Left cardiac atrium (tissue), 4 donors: ENCODE measurements around the gene RMC1. TPM values are rescaled to one million over a fixed set of nuclear protein-coding genes. Genes with fewer than 3 reads are reported as not detected.
"Not testable (repeated sequence)": the region's sequence is repeated elsewhere in the genome, so short reads cannot be mapped to it uniquely, and the experiment has no call there.

Experiments used
- ATAC-seq, 2 donors: fragments of 200-7000 bp; cut with Tn5 transposase; one replicate each; pipeline ENCODE4 v1.9.1; 2020; ENCODE audit warnings: mild to moderate bottlenecking in 2 of 2, moderate library complexity in 2 of 2
- DNase-seq: peaks from one replicate; pipeline ENCODE4 v3.0.0-alpha.2; 2020
- intact Hi-C, 2 donors: fragments of 100-400 bp; cut with DNase I; formaldehyde crosslinking; loops; one replicate each; pipeline versions ENCODE4 v1.14.1 to v1.15.1; 2022 to 2023
- long read RNA-seq: library from polyadenylated mRNA; unstranded; transcript quantifications from one replicate; pipeline ENCODE4 v2.0.0, GENCODE V29; 2021
- total RNA-seq, 2 donors: library from RNA; stranded (reverse); fragmentation: NEBNext Ultra II Directional; extraction: Animal tissue kit (Norgen Biotek cat#: 25700); gene quantifications; one replicate each; pipeline ENCODE4 v1.2.1, GENCODE V29; 2021
- donor health status: DM: no; HTN: yes; CAD: no.
- donor health status: DM: no; HTN: yes; CAD: no; lungs with severe emphysema.
- donor health status: DM: yes; HTN: yes; CAD: no.
- donor health status: Dilated cardiomyopathy.

The RMC1 gene
- 10 to 100 TPM; 12.8 to 18.6 TPM for total RNA-seq
- long read RNA-seq, transcript RMC1-201 (20 exons, 2,162 nt), result major isoform, 13 of 22 reads
- long read RNA-seq, partial matches to known transcripts, result 3 of 22 reads
- long read RNA-seq, other reads (novel, unspliced or antisense), result 5 of 22 reads

DNA sequence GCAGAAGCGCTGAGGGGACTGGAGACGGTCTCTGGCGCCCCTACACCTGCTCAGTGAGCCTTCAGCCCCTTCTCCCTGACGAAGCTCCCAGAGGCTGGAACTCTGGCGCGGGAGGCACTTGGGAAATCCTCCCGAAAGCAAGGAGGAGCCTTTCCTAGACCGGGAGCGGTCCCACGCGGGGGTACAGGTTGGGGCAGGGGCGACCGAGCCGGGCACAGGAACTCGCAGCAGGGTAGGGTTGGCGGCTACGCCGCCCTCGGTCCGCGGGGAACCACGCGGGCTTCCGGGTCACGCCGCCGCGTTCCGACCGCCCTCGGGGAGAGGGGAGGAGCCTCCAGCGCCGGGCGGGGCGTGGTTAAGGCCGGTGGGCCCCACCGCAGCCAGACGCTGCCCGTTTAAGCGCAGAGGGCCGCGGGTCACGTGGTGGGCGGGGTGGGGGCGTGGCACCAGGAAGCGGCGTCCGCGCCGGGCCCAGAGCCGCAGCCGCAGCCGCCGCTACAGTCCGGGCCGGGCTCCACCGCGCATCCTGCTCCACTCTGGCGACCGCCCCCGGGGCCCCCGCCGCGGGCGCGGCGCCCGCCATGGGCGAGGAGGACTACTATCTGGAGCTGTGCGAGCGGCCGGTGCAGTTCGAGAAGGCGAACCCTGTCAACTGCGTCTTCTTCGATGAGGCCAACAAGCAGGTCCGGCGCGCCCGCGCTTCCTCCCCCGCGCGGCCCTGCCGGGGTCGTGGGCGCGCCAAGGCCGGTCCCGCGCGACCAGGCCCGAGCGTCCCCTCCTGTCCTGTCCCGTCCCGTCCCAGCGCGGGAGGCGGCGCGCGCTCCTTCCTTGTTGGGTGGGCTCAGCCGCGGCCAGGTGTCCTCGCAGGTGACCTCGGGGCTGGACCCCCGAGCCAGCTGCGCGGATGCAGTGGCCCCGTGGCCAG is at the start of gene RMC1:
Gene RMC1, plus strand, starts transcription at position 474 of the 925 bp plus-strand sequence. Its CDS starts 108 bp downstream, at position 582.
- ATAC-seq, result peak; percentile 98
- DNase-seq, result peak; percentile 98
- intact Hi-C loops, result loop anchor here in 1 of 2 donors (5.0 kb wide), 1 partner anchor 84 kb away; the partner anchor contains the start of gene NPC1

GRCh38 chr18:23453680-23454058 is 49.6 kb upstream of the RMC1 start:
- intact Hi-C loops, result no loop called here
- DNase-seq (no peak), ATAC-seq (peak; percentile 12 to 69)

DNA sequence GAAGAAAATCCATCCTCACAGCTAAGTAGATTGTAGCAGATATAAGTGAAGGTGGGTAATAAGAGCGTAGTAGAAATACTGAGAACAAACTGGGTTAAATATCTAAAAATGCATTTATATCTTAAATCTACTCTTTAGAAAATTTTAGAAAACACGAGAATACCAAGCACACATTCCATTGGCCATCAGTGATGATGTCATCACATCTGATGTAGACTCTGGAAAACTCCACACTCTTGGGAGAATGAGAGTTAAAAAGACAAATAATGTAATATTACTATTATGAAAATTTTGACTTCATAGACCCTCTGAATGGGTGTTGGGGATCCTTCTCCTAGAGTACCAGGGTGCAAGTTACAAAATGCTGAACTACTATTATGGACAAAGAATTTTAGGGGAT is 46.5 kb upstream of the RMC1 start:
- intact Hi-C loops, result loop anchor here in 1 of 2 donors (5.0 kb wide), 1 partner anchor 40 kb away; no protein-coding TSS in a partner anchor
- ATAC-seq, result no peak
- no peak for DNase-seq

- intact Hi-C loops, result loop anchor here in 1 of 2 donors (5.0 kb wide), 1 partner anchor 38 kb away; no protein-coding TSS in a partner anchor
- DNase-seq, result no peak
- ATAC-seq, result no peak
These were observed 44.3 kb upstream of the RMC1 start for GRCh38 chr18:23458830-23459529.

GRCh38 chr18:23459530-23459921 is 43.8 kb upstream of the RMC1 start:
- ATAC-seq, result no peak

DNA sequence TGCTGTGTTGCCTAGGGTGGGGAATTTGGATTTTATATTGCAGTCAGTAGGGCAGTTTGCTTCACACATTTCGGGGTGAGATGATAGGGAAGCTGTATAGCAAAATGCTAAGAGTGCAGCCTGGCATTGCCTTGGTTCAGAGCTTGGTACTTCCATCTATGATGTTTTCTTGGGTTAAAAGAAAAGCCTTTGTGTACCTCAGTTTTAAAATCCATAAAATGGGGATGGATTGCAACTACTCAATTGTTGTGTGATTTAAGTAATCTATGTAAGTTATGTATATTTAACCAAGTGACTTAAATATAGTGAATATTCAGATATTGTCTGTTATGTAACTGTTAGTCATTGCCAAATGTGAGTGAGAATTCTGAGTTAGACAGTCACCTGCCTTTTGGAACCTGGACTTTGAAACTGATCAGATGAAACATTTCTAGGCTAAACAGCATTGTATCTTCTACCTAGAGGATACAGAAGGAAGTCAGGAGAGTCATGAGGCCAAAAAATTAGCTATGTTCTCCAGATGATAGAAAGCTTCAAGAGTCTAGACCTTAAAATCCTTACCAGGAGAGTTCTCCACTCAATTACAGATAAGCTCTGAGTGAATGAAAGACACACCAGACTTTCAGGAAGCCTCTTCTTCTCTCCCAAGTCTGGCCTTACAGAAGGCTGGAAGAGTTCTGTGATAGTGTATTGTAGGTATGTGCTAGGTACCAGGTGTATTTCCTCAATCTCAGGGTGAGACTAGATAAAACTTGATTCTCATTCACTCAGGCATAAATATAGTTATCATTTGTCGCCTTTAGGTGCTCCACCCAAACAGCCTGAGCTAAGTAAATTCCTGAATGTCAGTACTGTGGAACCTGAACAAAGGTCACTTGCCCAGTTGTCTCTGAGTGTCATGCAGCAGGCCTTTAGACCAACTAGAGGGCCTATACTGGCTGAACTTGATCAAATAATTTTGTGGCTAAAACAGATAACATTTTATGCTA is 42.7 kb upstream of the RMC1 start:
- intact Hi-C loops, result loop anchor here in 1 of 2 donors (10.0 kb wide), 1 partner anchor 94 kb away; no protein-coding TSS in a partner anchor
- DNase-seq, result no peak
- peak in 1 of 2 donors; percentile 24 for ATAC-seq

More at GRCh38 chr18:23459530-23459921, 43.8 kb upstream of the RMC1 start:
- no peak for DNase-seq
- intact Hi-C loops, result loop anchor here in 1 of 2 donors (5.0 kb wide), 1 partner anchor 38 kb away; no protein-coding TSS in a partner anchor

GRCh38 chr18:23462876-23463275 is 40.4 kb upstream of the RMC1 start:
- DNase-seq, result no peak
- ATAC-seq, result no peak
- intact Hi-C loops, result loop anchor here in 1 of 2 donors (10.0 kb wide), 1 partner anchor 92 kb away; no protein-coding TSS in a partner anchor

DNA sequence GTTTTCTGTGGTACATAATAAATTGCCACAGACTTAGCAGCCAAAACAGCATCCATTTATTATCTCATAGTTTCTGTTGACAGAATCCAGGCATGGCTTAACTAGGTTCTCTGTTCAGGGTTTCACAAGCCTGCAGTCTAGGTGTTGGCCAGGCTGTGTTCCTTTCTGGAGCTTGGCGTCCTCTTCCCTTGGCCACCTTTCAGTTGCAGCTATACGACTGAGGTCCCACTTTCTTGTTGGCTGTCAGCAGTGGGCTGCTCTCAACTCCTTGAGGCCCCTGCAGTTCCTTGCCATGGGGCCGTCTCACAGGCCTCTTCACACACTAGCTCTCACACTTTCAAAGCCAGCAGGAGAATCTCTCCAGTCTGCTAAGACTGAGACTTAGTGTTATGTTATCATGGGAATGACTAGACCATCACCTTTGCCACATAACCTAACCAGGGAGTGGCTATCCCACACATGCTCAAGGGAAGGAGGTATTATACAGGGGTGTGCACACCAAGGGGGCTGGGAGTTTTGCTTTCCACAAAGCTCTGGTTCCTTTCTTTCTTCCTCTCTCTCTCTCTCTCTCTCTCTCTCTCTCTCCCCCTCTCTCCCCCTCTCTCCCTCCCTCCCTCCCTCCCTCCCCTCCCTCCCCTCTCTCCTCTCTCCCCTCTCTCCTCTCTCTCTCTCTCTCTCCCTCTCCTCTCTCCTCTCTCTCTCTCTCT is 34.4 kb upstream of the RMC1 start:
- DNase-seq (no peak), ATAC-seq (no peak)
- intact Hi-C loops, result loop anchor here in 1 of 2 donors (10.0 kb wide), 1 partner anchor 86 kb away; no protein-coding TSS in a partner anchor

- intact Hi-C loops, result no loop called here
- no peak for ATAC-seq
- DNase-seq, result no peak
These were observed 32.5 kb upstream of the RMC1 start for GRCh38 chr18:23470620-23471387.

DNA sequence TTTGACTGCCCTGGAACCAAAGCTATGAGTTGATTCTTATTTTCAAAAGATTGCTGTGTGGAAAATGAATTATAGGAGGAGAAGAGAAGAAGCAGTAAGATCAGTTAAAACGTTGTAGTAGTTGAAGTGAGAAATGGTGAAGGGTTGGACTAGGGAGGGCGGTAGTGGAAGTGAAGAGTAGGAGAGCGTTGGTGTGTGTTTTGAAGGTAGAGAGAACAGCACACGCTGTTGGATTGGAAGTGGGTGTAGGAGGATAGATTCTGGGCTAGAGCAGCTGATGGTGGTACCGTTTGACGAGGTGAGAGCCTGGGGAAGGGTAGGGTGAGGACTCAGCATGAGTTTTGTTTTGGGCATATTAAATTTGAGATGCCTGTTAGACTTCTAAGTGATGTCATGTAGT is 31.8 kb upstream of the RMC1 start:
- DNase-seq (no peak), ATAC-seq (no peak)
- intact Hi-C loops, result no loop called here

- ATAC-seq (no peak), DNase-seq (no peak)
- intact Hi-C loops, result no loop called here
These were observed 23.3 kb upstream of the RMC1 start for GRCh38 chr18:23479829-23480505.

DNA sequence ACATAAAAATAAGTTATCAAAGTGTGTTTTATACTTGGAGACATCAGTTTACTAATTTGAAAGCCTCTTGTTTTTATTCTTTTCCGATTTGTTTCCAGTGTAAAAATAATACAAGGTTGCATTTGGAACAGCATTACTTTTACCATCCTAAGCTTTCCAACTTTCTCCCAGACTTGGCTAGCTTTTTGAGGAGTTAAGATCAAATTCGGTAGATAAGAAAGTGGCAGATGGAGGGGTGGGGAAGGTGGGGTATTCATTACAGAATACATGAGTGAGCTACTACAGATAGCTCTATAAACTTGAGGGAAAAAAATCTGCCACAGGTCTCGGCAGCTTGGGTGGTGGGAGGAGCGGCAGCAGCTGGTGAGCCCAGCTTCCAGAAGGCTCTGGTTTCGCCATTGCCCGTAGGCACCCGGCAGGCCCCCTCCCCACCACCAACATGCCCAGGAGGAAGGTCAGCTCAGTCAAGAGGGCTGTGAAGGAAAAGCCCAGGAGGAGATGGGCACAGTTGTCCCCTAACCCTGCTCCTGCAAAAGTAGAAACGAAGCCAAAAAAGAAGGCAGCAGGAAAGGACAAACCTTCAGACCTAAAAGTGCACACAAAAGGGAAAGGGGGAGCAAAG is 18.6 kb upstream of the RMC1 start:
- intact Hi-C loops, result no loop called here
- ATAC-seq, result no peak
- no peak for DNase-seq

DNA sequence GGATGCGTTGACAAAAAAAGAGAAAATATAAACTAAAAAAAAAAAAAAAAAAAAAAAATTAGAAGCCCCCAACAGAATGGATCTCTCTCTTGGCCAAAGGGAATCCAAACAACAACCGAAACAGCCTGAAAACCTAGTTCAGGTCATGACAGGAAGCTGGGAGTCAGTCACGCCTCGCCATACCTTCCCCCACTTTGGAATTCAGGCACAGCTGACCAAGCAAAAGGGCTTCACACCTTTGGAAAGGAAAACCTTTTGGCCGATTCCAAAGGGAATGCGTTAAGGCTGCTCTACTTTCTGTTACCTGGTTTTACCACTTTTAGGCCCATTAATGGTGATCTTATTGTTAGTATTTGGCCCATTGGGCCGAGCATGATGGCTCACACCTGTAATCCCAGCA is 17.9 kb upstream of the RMC1 start:
- intact Hi-C loops, result no loop called here
- DNase-seq (no peak), ATAC-seq (no peak)

GRCh38 chr18:23487738-23488570 is 15.4 kb upstream of the RMC1 start:
- DNase-seq (no peak), ATAC-seq (peak in 1 of 2 donors; percentile 42)
- intact Hi-C loops, result no loop called here

- peak in 1 of 2 donors; percentile 41 for ATAC-seq
- intact Hi-C loops, DNase-seq: not testable (repeated sequence)
These were observed 13.7 kb upstream of the RMC1 start for GRCh38 chr18:23489586-23489985.
